T-helper 17 cell (primary cell): ENCODE results near the gene AUTS2. TPM values are rescaled to one million over a fixed set of nuclear protein-coding genes. Genes with fewer than 3 reads are reported as not detected.
"Not testable (repeated sequence)": the region's sequence is repeated elsewhere in the genome, so short reads cannot be mapped to it uniquely, and the experiment has no call there.

Source experiments
- ATAC-seq: fragments of 150-1000 bp; cut with Tn5 transposase; 2 replicates; pipeline ENCODE4 v1.10.0; 2021; ENCODE audit warnings: mild to moderate bottlenecking, moderate library complexity
- DNase-seq, 3 donors: peaks; one replicate each; pipeline versions ENCODE4 v3.0.0 to v3.0.0-alpha.2; 2020 to 2021
- H3K9me3 ChIP-seq: one replicate; pipeline ENCODE4 v1.7.0; 2013; ENCODE audit warnings: low read length, mild to moderate bottlenecking; ENCODE audit not compliant: control insufficient read depth, poor library complexity, severe bottlenecking
- H3K27ac Mint-ChIP-seq: one replicate; pipeline ENCODE4 v1.8.0; 2022; ENCODE audit warnings: mild to moderate bottlenecking, moderate library complexity, mixed read lengths
- H3K27me3 Mint-ChIP-seq: one replicate; pipeline ENCODE4 v1.8.0; 2022; ENCODE audit warnings: mixed read lengths
- H3K36me3 Mint-ChIP-seq: one replicate; pipeline ENCODE4 v1.8.0; 2022; ENCODE audit warnings: low read depth, mixed read lengths
- H3K4me1 Mint-ChIP-seq: one replicate; pipeline ENCODE4 v1.8.0; 2022; ENCODE audit warnings: mild to moderate bottlenecking, mixed read lengths
- H3K4me3 Mint-ChIP-seq: one replicate; pipeline ENCODE4 v1.8.0; 2022; ENCODE audit warnings: mild to moderate bottlenecking, moderate library complexity, mixed read lengths
- total RNA-seq, 4 donors: library from RNA in 2 of 4; stranded (reverse) in 2 of 4; gene quantifications; one replicate each; pipeline ENCODE4 v1.2.3 and lab custom pipeline; 2022 to 2026

The AUTS2 gene
- total RNA-seq, 2 donors from 2014 or later, result 84.2 to 89.5 TPM

DNA sequence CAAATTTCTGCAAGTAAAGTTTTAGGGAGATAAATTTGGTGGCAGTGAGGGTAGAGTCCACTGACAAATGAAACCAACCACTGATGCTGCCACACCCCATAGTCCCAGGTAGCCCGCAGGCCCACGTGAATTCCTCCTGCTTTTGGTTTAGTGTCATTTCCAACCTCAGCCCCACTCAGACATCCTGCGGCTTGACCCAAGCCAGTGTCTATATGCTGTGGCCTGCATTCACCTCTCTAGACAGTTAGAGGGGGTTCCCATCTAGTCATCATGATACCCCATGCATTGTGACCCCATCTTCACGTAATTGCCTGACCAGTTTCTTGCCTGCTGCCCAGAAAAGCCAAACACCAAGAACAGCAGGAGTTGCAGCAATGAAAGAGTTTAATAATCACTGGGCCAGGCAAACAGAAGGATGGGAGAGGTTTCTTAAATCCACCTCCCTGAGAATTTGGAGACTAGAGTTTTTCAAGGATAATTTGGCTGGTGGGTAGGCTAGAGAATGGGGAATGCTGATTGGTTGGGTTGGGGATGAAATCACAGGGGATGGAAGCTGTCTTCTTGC, 1201.6 kb downstream of the AUTS2 start:
- Mint-ChIP-seq H3K4me3 (no peak overlapping the region), H3K4me1 (peaks cover 9% of the 10 kb centered on the region), H3K27me3 (no peaks in the 10 kb centered on the region), H3K27ac (no peak overlapping the region), H3K36me3 (no peaks in the 10 kb centered on the region)
- ATAC-seq (no peak), DNase-seq (no peak)
- peaks cover 2% of the 10 kb centered on the region for H3K9me3 ChIP-seq

DNA sequence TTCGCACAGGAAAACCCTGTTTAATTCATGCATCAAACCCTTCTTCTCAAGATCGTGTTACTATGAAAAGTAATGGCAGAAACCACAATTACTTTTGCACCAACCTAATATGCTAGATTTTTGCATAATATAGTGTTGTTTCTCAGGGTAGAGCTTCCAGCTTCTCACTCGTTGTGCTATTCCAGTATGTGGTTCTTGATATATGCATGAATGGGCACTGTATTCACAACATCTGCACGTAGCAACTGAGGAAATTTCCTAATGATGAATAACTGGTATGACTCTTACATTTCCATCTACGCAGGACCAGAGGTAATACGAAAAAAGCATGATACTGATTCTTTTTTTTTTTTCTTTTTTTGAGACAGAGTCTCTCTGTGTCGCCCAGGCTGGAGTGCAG, 1207.1 kb downstream of the AUTS2 start:
- no peaks in the 10 kb centered on the region for H3K36me3 Mint-ChIP-seq
- DNase-seq (no peak), ATAC-seq (no peak)
- H3K27me3 Mint-ChIP-seq, result no peaks in the 10 kb centered on the region
- no peaks in the 10 kb centered on the region for H3K9me3 ChIP-seq
- H3K4me3 Mint-ChIP-seq, result no peak overlapping the region
- peaks cover 9% of the 10 kb centered on the region for H3K4me1 Mint-ChIP-seq
- H3K27ac Mint-ChIP-seq, result no peak overlapping the region

DNA sequence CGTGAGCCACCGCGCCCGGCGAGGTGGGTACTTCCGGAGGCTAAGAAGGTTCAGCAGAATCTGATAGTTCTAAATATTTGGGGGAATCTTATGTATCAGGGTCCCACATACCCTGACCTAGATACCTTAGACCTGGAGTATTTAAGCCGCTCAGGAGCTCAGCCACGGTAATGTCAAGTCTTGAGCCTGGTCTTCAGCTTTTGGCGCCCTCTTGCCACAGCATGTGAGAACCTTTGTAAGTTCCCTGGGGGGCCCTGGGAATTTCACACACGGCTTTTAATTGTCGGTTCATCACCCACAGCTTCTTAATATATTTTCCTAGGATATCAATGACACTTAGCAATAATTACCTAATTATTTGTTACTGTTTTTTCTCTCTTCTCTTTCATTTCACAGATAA, 1209.4 kb downstream of the AUTS2 start:
- Mint-ChIP-seq H3K36me3 (no peaks in the 10 kb centered on the region), H3K27ac (no peak overlapping the region), H3K4me1 (peaks cover 9% of the 10 kb centered on the region), H3K27me3 (no peaks in the 10 kb centered on the region), H3K4me3 (no peak overlapping the region)
- DNase-seq (no peak), ATAC-seq (no peak)
- no peaks in the 10 kb centered on the region for H3K9me3 ChIP-seq

DNA sequence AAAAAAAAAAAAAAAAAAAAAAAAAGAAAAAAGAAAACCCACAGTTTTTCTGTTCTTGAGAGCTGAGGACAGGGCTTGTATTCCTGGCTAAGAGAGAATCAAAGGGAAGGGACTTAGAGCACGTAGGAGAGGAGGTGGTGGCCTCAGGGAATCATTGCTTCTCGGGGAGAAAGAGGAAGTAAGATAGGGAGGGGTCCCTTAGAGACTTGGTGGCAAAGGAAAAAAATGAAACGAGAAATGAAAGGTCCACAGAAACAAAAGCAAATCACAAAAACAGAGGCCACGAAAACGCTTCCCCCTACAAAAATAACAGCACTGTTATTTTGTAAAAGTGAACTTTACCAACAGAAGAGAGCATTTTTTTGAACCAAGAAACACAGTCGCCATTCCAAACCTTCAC, 1210.6 kb downstream of the AUTS2 start:
- H3K9me3 ChIP-seq, result no peaks in the 10 kb centered on the region
- no peaks in the 10 kb centered on the region for H3K36me3 Mint-ChIP-seq
- no peak for DNase-seq
- peak overlapping the region; percentile 34 for H3K27ac Mint-ChIP-seq
- H3K4me1 Mint-ChIP-seq, result peaks cover 11% of the 10 kb centered on the region
- H3K4me3 Mint-ChIP-seq, result peak overlapping the region; percentile 75
- H3K27me3 Mint-ChIP-seq, result no peaks in the 10 kb centered on the region
- ATAC-seq, result no peak

DNA sequence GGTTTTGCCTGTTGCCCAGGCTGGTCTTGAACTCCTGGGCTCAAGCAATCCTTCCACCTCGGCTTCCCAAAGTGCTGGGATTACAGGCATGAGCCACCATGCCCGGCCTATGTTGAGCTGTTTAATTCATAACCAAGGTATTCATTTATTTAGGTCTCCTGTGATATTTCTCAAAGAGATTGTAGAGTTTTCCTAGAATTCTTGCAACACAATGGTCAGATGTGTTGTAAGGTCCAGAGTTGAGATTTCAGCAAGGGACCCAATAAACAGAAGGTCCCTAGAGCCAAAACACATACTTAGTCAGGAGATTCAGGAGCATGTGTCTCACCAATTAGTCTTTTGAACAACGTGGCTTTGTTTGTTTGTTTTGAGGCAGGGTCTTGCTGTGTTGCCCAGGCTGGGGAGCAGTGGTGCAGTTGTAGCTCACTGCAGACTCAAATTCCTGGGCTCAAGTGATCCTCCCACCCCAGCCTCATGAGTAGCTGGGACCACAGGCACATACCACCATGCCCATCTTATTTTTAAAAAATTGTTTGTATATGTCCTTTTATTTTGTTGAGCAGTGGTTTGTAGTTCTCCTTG, 1212.4 kb downstream of the AUTS2 start:
- no peaks in the 10 kb centered on the region for H3K27me3 Mint-ChIP-seq
- ATAC-seq (no peak), DNase-seq (no peak)
- H3K9me3 ChIP-seq, result no peaks in the 10 kb centered on the region
- H3K4me1 Mint-ChIP-seq, result peaks cover 11% of the 10 kb centered on the region
- H3K36me3 Mint-ChIP-seq, result no peaks in the 10 kb centered on the region
- H3K27ac Mint-ChIP-seq, result no peak overlapping the region
- no peak overlapping the region for H3K4me3 Mint-ChIP-seq

DNA sequence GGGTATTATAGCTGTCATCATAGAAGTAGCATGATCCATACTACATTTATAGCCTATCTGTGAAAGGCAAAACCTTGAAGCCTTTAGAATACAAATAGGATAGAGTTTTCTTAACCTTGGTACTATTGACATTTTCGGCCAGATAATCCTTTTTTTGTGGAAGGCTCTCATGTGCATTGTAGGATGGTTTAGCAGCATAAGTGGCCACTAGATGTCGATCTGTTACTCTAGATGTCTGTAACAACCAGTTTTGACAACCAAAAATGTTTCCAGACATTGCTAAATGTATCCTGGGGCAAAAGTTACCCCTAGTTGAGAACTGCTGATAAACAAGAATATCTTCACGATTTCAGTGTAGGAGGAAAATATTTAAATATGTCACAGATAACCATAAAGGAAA, 1214.2 kb downstream of the AUTS2 start:
- Mint-ChIP-seq H3K27me3 (no peaks in the 10 kb centered on the region), H3K27ac (no peak overlapping the region), H3K36me3 (no peaks in the 10 kb centered on the region), H3K4me3 (no peak overlapping the region), H3K4me1 (peaks cover 11% of the 10 kb centered on the region)
- no peaks in the 10 kb centered on the region for H3K9me3 ChIP-seq
- no peak for ATAC-seq
- no peak for DNase-seq

DNA sequence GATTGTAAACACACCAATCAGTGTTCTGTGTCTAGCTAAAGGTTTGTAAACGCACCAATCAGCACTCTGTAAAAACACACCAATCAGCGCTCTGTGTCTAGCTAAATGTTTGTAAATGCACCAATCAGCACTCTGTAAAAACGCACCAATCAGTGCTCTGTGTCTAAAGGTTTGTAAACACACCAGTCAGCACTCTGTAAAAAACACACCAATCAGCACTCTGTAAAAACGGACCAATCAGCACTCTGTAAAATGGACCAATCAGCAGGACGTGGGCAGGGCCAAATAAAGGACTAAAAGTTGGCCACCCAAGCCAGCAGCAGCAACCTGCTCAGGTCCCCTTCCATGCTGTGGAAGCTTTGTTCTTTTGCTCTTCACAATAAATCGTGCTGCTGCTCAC, 1224.2 kb downstream of the AUTS2 start:
- not testable (repeated sequence) for H3K4me3 Mint-ChIP-seq, H3K27me3 Mint-ChIP-seq, H3K9me3 ChIP-seq, H3K4me1 Mint-ChIP-seq, H3K36me3 Mint-ChIP-seq, DNase-seq, ATAC-seq, H3K27ac Mint-ChIP-seq

DNA sequence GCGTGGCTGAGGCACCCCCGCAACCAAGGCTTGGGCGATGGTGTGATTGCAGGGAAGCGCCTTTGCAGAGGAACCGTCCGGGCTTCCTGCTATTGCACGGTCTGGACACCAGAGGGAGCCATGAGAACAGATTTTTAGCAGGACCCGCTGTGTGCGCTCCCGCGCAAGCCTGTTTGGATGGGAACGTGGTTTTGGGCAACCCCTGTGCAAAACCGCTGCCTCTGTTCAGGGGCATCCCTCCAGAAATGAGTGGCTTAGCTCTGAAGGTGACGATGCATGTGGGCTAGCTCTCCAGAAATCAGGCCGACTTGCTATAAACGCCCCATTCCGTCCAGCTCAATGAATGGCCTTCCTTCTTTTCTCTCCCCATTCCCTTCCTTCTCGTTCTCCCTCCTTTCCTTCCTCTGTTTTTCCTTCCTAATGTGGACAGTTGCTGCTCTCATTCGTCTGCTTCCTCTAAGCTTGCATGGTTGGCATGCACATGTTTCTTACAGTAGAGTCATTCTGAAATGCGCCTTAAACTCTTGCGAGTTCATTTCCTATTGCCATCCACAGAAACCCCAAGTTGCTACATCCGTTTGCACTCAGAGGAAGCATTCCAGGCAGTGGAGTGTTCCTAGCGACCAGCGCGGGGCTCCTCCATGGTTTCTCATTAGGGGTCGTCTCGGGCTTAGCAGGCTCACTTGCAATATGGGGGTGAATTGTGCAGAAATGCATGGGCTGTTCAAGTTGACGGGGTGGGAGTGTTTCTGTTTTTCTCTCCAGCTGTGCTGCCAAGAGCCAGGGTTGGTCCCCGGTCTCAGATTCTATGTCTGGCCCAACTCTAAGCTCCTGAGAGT, 1231.2 kb downstream of the AUTS2 start:
- peaks cover 12% of the 10 kb centered on the region for H3K4me1 Mint-ChIP-seq
- peak overlapping the region; percentile 88 for H3K4me3 Mint-ChIP-seq
- no peaks in the 10 kb centered on the region for H3K27me3 Mint-ChIP-seq
- ATAC-seq (peak; percentile 91), DNase-seq (peak; percentile 33 to 61 (median 38))
- H3K36me3 Mint-ChIP-seq, result peaks cover 2% of the 10 kb centered on the region
- H3K27ac Mint-ChIP-seq, result no peak overlapping the region
- H3K9me3 ChIP-seq, result no peaks in the 10 kb centered on the region

DNA sequence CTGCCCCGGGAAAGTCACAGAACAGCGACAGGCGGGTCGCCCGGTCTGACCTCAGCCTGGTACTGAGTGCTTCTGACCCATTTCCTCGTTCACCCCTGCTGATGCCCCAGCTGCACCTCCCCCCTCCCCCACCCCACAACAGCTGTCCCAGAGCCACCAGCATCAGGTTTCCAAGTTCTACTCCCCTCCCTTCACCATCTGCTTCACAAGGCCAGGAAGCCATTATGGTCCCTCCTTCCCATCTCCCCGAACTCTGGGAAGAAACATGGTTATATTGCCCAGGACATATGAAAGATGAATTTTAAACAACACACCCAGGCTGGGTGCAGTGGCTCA, 1231.8 kb downstream of the AUTS2 start:
- Mint-ChIP-seq H3K27me3 (no peaks in the 10 kb centered on the region), H3K36me3 (peaks cover 2% of the 10 kb centered on the region), H3K27ac (no peak overlapping the region), H3K4me1 (peaks cover 12% of the 10 kb centered on the region), H3K4me3 (no peak overlapping the region)
- DNase-seq (no peak), ATAC-seq (no peak)
- H3K9me3 ChIP-seq, result no peaks in the 10 kb centered on the region

DNA sequence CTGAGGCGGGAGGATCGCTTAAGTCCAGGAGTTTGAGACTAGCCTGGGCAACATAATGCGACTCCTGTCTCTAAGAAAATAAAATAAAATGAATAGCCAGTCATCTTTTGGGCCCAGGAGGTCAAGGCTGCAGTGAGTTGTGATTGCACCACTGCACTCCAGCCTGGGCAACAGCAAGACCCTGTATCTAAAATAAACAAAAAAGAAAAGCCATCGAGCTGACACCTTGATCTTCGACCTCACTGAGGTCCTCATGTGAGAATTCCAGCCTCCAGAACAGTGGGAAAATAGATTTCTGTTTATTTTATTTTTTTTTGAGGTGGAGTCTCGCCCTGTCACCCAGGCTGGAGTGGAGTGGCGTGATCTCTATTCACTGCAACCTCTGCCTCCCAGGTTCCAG, 1232.2 kb downstream of the AUTS2 start:
- H3K9me3 ChIP-seq, result no peaks in the 10 kb centered on the region
- no peaks in the 10 kb centered on the region for H3K27me3 Mint-ChIP-seq
- no peak overlapping the region for H3K4me3 Mint-ChIP-seq
- H3K4me1 Mint-ChIP-seq, result peaks cover 12% of the 10 kb centered on the region
- ATAC-seq, result no peak
- peaks cover 2% of the 10 kb centered on the region for H3K36me3 Mint-ChIP-seq
- no peak for DNase-seq
- no peak overlapping the region for H3K27ac Mint-ChIP-seq

DNA sequence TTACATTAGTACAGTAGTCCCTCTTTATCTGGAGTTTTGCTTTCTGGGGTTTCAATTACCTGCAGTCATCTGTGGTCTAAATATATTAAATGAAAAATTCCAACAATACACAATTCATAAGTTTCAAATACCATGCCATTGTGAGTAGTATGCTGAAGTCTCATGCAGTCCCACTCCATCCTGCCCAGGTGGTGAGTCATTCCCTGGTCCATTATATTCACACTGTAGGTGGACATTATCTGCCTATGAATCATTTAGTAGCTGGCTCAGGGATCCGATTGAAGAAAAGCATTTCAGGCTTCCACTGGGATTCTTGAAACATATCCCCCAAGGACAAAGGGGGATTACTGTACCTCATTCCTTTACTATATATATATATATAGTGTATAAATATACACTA, 1235.5 kb downstream of the AUTS2 start:
- no peak for DNase-seq
- H3K4me3 Mint-ChIP-seq, result no peak overlapping the region
- H3K9me3 ChIP-seq, result no peaks in the 10 kb centered on the region
- H3K27me3 Mint-ChIP-seq, result no peaks in the 10 kb centered on the region
- peaks cover 12% of the 10 kb centered on the region for H3K4me1 Mint-ChIP-seq
- no peak overlapping the region for H3K27ac Mint-ChIP-seq
- peaks cover 2% of the 10 kb centered on the region for H3K36me3 Mint-ChIP-seq
- ATAC-seq, result no peak

DNA sequence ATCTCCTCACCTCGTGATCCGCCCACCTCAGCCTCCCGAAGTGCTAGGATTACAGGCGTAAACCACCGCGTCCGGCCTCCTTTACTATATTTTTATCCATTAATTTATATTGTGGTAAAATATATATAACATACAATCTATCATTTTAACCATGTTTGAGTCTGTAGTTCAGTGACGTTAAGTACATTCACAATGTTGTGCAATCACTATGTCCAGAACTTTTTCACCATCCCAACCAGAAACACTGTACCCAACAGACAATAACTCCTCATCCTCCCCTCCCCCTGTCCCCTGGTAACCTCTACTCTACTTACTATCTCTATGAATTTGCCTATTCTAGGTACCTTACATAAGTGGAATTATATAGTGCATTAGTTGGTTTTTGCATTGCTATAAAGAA, 1236.1 kb downstream of the AUTS2 start:
- no peak for ATAC-seq
- H3K27me3 Mint-ChIP-seq, result no peaks in the 10 kb centered on the region
- H3K27ac Mint-ChIP-seq, result no peak overlapping the region
- peaks cover 2% of the 10 kb centered on the region for H3K36me3 Mint-ChIP-seq
- no peaks in the 10 kb centered on the region for H3K9me3 ChIP-seq
- DNase-seq, result no peak
- H3K4me3 Mint-ChIP-seq, result no peak overlapping the region
- H3K4me1 Mint-ChIP-seq, result peaks cover 7% of the 10 kb centered on the region

DNA sequence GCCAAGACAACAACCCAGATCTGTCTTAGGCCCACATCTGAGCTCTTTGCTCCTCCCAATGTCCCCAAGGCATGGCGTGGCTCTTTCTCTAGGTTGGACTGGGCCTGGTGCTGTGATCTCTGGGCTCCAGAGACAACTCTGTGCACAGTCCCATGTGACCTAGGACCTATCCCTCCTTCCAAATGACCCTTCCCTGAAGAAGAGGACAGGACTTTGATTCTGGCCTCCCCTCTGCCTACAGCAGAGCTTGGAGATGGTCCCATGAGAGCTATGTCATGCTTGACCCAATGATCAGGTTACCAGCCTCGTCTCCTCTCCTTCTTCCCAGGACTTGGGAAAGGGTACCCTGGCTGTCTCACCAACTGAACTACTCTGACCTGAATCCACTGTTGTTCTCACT, 1237.4 kb downstream of the AUTS2 start:
- no peaks in the 10 kb centered on the region for H3K27me3 Mint-ChIP-seq
- H3K4me1 Mint-ChIP-seq, result peaks cover 2% of the 10 kb centered on the region
- no peaks in the 10 kb centered on the region for H3K9me3 ChIP-seq
- ATAC-seq, result no peak
- no peaks in the 10 kb centered on the region for H3K36me3 Mint-ChIP-seq
- no peak for DNase-seq
- H3K4me3 Mint-ChIP-seq, result no peak overlapping the region
- H3K27ac Mint-ChIP-seq, result no peak overlapping the region

DNA sequence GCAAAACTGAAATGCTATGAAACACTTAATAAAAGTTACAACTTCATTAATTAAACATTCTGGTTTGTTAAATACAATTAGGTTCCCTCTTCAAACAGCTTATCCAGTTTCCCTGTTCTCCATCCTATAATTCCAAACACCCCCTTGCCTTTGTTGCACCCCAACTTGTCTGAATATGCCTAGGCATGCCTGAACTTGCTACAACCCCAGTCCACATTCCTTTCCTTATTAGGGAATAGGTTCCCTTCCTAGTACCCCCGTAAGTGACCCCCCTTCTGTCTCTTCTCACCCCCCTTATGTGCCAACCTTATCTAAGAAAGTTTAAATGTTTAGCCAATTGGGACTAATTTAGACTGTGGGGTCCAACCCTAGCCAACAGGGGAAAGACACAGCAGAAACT, 1238.0 kb downstream of the AUTS2 start:
- no peak for DNase-seq
- no peaks in the 10 kb centered on the region for H3K27me3 Mint-ChIP-seq
- no peak overlapping the region for H3K4me3 Mint-ChIP-seq
- H3K36me3 Mint-ChIP-seq, result no peaks in the 10 kb centered on the region
- no peak for ATAC-seq
- H3K4me1 Mint-ChIP-seq, result no peaks in the 10 kb centered on the region
- H3K27ac Mint-ChIP-seq, result no peak overlapping the region
- no peaks in the 10 kb centered on the region for H3K9me3 ChIP-seq
